ENCODE measurements around the gene CYS1.

Gene CYS1

GRCh38 chr2:10022041-10022421, 58.2 kb downstream of the CYS1 start:
- TF ChIP-seq CTCF (IDR thresholded peaks at IDR 0.05; ENCODE audit: low read depth, low read length), result no peak
- H3K27ac ChIP-seq, result peak overlapping the region; percentile 59
- peaks cover 7% of the 10 kb centered on the region for H3K9me3 ChIP-seq (ENCODE audit: severe bottlenecking)
- no peak for DNase-seq
- no peak overlapping the region for H3K4me3 ChIP-seq (ENCODE audit: low read depth, low read length)
- no peaks in the 10 kb centered on the region for H3K27me3 ChIP-seq (ENCODE audit: insufficient read depth, low read depth, severe bottlenecking)
- no peaks in the 10 kb centered on the region for H3K36me3 ChIP-seq

- no peak overlapping the region for H3K4me3 ChIP-seq (ENCODE audit: low read depth, low read length)
These were observed 60.4 kb downstream of the CYS1 start for GRCh38 chr2:10019602-10020400.

GRCh38 chr2:10019174-10019573, 61.0 kb downstream of the CYS1 start:
- DNase-seq, result no peak
- H3K27ac ChIP-seq, result no peak overlapping the region
- no peaks in the 10 kb centered on the region for H3K27me3 ChIP-seq (ENCODE audit: insufficient read depth, low read depth, severe bottlenecking)
- H3K36me3 ChIP-seq, result no peaks in the 10 kb centered on the region
- TF ChIP-seq CTCF (IDR thresholded peaks at IDR 0.05; ENCODE audit: low read depth, low read length), result no peak
- H3K4me3 ChIP-seq (ENCODE audit: low read depth, low read length), result no peak overlapping the region
- H3K9me3 ChIP-seq (ENCODE audit: severe bottlenecking), result peaks cover 9% of the 10 kb centered on the region

More at GRCh38 chr2:10019602-10020400, 60.4 kb downstream of the CYS1 start:
- Histone ChIP-seq H3K27ac (no peak overlapping the region), H3K9me3 (ENCODE audit: severe bottlenecking) (peaks cover 9% of the 10 kb centered on the region), H3K27me3 (ENCODE audit: insufficient read depth, low read depth, severe bottlenecking) (no peaks in the 10 kb centered on the region), H3K36me3 (no peaks in the 10 kb centered on the region)
- no peak for DNase-seq
- peak; percentile 28; the same call in 1 of the 2 replicates for TF ChIP-seq CTCF (IDR thresholded peaks at IDR 0.05; ENCODE audit: low read depth, low read length)

- H3K27me3 ChIP-seq (ENCODE audit: insufficient read depth, low read depth, severe bottlenecking), result no peaks in the 10 kb centered on the region
- H3K36me3 ChIP-seq, result no peaks in the 10 kb centered on the region
- peaks cover 9% of the 10 kb centered on the region for H3K9me3 ChIP-seq (ENCODE audit: severe bottlenecking)
- DNase-seq, result no peak
- no peak for TF ChIP-seq CTCF (IDR thresholded peaks at IDR 0.05; ENCODE audit: low read depth, low read length)
- H3K27ac ChIP-seq, result no peak overlapping the region
- no peak overlapping the region for H3K4me3 ChIP-seq (ENCODE audit: low read depth, low read length)
These were observed 62.8 kb downstream of the CYS1 start for GRCh38 chr2:10017313-10017941.

GRCh38 chr2:10016802-10017258, 63.4 kb downstream of the CYS1 start:
- H3K27me3 ChIP-seq (ENCODE audit: insufficient read depth, low read depth, severe bottlenecking), result no peaks in the 10 kb centered on the region
- TF ChIP-seq CTCF (IDR thresholded peaks at IDR 0.05; ENCODE audit: low read depth, low read length), result no peak
- H3K27ac ChIP-seq, result no peak overlapping the region
- no peak overlapping the region for H3K4me3 ChIP-seq (ENCODE audit: low read depth, low read length)
- H3K36me3 ChIP-seq, result no peaks in the 10 kb centered on the region
- DNase-seq, result no peak
- peaks cover 9% of the 10 kb centered on the region for H3K9me3 ChIP-seq (ENCODE audit: severe bottlenecking)
